ENCODE measurements around the gene HOXD13. TPM values are rescaled to one million over a fixed set of nuclear protein-coding genes. Genes with fewer than 3 reads are reported as not detected.

HOXD13 gene
- total RNA-seq, 3 donors from 2014 or later: not detected

DNA sequence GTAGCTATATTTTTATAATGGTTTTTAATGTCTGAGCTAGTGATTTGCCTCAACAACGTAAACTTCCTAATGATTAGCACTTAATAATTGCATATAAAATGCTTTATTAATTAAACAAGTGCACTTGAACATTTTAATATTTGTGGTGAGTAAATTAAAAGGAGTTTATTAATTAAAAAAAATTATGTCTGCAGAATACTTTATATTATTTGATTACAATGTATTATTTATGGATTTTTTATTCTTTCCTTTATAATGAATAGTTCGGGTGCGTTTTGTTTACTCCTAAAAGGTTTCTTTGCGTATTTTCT is 39.3 kb downstream of the HOXD13 start:
- peak overlapping the region; percentile 74 for H3K4me3 Mint-ChIP-seq
- H3K27me3 Mint-ChIP-seq (ENCODE audit: low read depth): peaks cover 81% of the 10 kb centered on the region
- peaks cover 2% of the 10 kb centered on the region for H3K36me3 Mint-ChIP-seq (ENCODE audit: insufficient read depth)
- peaks cover 32% of the 10 kb centered on the region for H3K4me1 Mint-ChIP-seq (ENCODE audit: low read depth)
- peaks cover 4% of the 10 kb centered on the region for H3K9me3 Mint-ChIP-seq
- DNase-seq (no peak), ATAC-seq (no peak)

DNA sequence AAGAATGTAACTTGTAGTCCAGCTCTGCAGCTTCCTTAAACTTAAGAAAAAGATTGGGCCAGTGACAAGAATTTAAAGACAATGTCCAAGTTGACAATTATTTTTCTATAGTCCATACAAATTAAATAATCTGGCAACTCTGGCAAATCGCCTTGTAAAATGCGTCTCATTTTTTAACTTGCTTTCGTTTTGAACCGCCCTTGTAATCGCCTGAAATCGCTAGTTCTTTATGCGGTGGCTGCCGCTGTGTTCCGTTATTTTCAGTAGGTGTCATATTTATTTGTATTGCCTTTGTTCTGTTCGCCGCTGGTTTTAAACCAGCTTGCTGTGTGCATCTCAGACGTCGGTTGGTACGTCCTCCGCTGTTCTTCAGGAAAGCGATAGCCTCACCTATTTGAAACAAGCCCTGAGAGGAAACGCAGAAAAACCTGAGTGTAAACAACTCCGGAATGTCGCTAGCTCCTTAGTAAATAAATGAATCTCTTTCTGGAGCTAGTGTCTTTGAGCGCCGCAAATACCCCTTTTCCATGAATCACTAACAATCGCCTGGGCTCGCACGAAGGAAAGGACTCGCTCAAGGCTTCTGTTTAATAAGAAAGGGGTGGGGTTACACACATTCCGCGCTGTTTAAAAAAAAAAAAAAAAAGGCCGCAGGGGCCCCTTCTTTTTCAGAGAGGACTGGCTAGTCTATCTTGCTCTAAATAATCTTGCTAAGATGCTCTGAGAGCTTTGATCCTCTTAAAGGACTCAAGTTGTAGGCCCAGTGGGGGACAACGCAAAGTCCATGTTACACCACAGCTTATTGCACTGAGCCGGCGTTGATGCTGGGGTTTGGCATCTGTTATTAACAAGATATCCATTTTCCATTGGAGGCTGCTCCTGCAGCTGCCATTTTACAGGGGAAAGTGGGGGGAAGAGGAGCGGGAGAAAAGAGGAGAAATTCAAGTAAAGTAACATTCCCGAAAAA is 40.0 kb downstream of the HOXD13 start:
- no peak for ATAC-seq

DNA sequence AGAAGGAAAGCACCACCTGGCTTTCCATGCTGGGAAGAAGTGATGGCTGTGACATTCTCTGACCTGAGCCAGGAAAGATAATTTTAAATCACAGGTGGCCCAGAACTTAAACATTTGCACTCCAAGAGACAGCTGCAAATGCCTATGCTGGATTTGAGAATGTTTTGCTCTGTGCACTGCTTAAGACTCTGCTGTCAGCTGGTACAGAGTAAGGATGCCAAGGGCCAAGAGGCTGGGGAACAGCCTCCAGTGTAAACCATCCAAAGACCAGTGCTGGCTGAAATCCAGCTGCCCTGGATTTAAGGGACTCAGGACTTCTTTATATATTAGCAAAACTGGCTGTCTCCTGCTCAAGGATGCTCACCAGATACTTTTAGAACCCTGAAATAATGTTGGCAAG is 40.9 kb downstream of the HOXD13 start:
- H3K4me3 Mint-ChIP-seq: no peak overlapping the region
- ATAC-seq (no peak), DNase-seq (no peak)
- peaks cover 24% of the 10 kb centered on the region for H3K4me1 Mint-ChIP-seq (ENCODE audit: low read depth)
- H3K27me3 Mint-ChIP-seq (ENCODE audit: low read depth): peaks cover 82% of the 10 kb centered on the region
- peaks cover 4% of the 10 kb centered on the region for H3K9me3 Mint-ChIP-seq
- H3K36me3 Mint-ChIP-seq (ENCODE audit: insufficient read depth): peaks cover 2% of the 10 kb centered on the region

More for the DNA sequence above, 40.0 kb downstream of the HOXD13 start:
- Mint-ChIP-seq H3K36me3 (ENCODE audit: insufficient read depth) (peaks cover 2% of the 10 kb centered on the region), H3K4me3 (peak overlapping the region; percentile 74), H3K27me3 (ENCODE audit: low read depth) (peaks cover 82% of the 10 kb centered on the region), H3K4me1 (ENCODE audit: low read depth) (peaks cover 32% of the 10 kb centered on the region), H3K9me3 (peaks cover 4% of the 10 kb centered on the region)
- no peak for DNase-seq

DNA sequence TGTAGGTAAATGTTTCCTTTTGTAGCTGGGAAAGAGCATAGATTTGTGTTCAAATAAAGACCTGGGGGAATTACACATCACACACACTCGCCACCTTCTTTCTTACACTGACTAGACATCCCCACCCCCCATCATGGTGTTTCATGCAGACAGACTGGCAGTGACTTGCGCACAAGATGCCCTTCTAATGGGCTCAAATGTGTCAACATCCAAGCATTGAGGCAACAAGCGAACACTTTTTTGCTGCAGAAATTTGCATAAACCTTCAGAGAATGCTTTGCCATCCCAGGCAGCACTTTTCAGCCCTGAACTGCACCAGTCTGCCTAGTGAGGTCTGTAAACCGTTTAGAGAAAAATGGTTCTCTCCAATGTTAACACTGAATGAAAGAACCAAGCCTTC is 41.5 kb downstream of the HOXD13 start:
- no peak overlapping the region for H3K4me3 Mint-ChIP-seq
- no peak for ATAC-seq
- peaks cover 5% of the 10 kb centered on the region for H3K9me3 Mint-ChIP-seq
- H3K36me3 Mint-ChIP-seq (ENCODE audit: insufficient read depth): peaks cover 2% of the 10 kb centered on the region
- peaks cover 21% of the 10 kb centered on the region for H3K4me1 Mint-ChIP-seq (ENCODE audit: low read depth)
- DNase-seq: no peak
- H3K27me3 Mint-ChIP-seq (ENCODE audit: low read depth): peaks cover 82% of the 10 kb centered on the region

DNA sequence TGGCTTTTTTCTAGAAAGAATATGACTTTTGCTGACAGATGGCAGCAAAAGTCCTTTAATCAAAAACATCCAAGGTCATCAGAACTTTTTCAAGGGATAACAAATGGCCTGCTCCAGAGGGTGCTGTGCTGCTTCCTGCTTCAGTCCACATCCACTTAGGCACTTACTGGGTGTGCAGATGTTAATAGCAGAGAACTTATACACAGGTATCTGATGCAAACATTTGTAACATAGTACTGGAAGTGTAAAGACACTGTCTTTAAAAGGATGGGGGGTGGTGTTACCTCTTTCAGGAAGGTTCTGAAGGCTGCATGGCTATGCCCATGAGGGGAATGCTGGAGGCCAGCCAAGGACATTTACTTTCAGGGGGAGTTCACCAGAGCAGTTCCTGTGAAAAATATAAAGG is 42.5 kb downstream of the HOXD13 start:
- H3K4me1 Mint-ChIP-seq (ENCODE audit: low read depth): peaks cover 22% of the 10 kb centered on the region
- peaks cover 2% of the 10 kb centered on the region for H3K36me3 Mint-ChIP-seq (ENCODE audit: insufficient read depth)
- no peak for DNase-seq
- no peak for ATAC-seq
- no peak overlapping the region for H3K4me3 Mint-ChIP-seq
- peaks cover 88% of the 10 kb centered on the region for H3K27me3 Mint-ChIP-seq (ENCODE audit: low read depth)
- peaks cover 8% of the 10 kb centered on the region for H3K9me3 Mint-ChIP-seq

DNA sequence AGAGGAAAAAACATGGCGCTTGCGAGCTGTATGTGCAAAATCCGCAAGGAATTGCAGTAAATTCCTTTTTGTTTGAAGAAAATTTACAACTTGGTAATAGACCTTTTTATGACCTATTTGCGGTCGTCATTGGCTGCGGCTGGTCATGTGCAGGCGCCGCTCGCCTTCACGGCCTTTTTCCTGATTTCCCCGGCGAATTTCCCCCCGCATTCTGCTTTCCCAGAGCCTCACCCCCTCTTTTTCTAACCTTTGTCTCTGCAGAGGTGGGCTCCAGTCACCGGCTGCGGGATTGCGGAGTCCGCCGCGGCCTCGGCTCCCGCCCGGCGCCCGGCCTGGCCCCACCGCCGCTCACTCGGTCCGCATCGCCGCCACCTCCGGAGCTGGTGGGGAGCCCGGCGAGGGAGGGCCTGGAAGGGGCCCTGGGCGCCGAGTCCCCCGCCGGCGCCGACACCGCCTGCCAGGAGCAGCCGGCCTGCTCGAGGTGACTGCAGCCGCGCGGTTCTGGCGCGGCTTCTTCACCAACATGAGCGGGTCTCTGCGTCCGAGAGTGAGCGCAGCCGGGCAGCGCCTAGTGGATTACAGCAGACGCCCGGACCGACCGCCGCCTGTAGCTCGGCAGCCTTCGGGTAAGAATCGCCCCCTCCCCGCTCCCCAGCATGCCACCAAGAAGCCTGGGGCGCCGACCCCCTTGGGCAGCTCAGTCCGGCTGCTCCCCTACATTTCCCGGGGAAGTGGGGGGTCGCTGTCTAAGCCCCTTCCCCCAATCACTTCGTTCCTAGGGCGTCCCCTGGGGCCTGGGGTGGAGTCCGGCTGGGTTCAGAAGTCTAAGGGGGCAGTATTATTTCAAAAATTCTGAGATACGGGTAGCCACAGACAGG is 44.1 kb downstream of the HOXD13 start:
- Mint-ChIP-seq H3K27me3 (ENCODE audit: low read depth) (peaks cover 91% of the 10 kb centered on the region), H3K9me3 (peaks cover 4% of the 10 kb centered on the region), H3K36me3 (ENCODE audit: insufficient read depth) (peaks cover 2% of the 10 kb centered on the region), H3K4me1 (ENCODE audit: low read depth) (peaks cover 24% of the 10 kb centered on the region), H3K4me3 (no peak overlapping the region)
- no peak for DNase-seq
- ATAC-seq: no peak

DNA sequence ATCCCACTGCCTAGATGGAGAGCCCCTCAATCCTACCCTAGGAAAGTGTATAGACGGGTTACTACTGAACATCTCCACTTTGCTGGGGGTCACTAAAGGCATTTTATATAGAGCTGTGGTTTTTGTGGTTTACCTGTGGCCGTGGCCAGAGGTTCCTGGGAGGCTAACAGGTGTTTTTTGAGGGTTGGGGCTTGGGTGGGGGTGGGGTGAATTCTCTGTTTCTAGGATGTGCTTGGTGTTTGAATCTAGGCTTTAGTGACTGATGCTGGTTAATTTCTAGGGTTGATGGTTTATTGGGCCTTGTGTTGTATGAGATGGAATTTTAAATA is 44.7 kb downstream of the HOXD13 start:
- Mint-ChIP-seq H3K4me3 (no peak overlapping the region), H3K4me1 (ENCODE audit: low read depth) (peaks cover 21% of the 10 kb centered on the region), H3K27me3 (ENCODE audit: low read depth) (peaks cover 92% of the 10 kb centered on the region), H3K36me3 (ENCODE audit: insufficient read depth) (peaks cover 2% of the 10 kb centered on the region), H3K9me3 (peaks cover 4% of the 10 kb centered on the region)
- no peak for DNase-seq
- no peak for ATAC-seq

DNA sequence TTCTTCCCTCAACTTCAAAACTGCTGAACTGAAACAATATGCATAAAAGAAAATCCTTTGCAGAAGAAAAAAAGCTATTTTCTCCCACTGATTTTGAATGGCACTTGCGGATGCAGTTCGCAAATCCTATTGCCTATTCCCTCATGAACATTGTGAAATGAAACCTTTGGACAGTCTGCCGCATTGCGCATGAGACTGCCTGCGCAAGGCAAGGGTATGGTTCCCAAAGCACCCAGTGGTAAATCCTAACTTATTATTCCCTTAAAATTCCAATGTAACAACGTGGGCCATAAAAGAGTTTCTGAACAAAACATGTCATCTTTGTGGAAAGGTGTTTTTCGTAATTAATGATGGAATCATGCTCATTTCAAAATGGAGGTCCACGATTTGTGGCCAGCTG is 45.4 kb downstream of the HOXD13 start:
- peaks cover 92% of the 10 kb centered on the region for H3K27me3 Mint-ChIP-seq (ENCODE audit: low read depth)
- no peak for ATAC-seq
- H3K4me1 Mint-ChIP-seq (ENCODE audit: low read depth): peaks cover 18% of the 10 kb centered on the region
- DNase-seq: no peak
- peaks cover 4% of the 10 kb centered on the region for H3K9me3 Mint-ChIP-seq
- peaks cover 2% of the 10 kb centered on the region for H3K36me3 Mint-ChIP-seq (ENCODE audit: insufficient read depth)
- no peak overlapping the region for H3K4me3 Mint-ChIP-seq

DNA sequence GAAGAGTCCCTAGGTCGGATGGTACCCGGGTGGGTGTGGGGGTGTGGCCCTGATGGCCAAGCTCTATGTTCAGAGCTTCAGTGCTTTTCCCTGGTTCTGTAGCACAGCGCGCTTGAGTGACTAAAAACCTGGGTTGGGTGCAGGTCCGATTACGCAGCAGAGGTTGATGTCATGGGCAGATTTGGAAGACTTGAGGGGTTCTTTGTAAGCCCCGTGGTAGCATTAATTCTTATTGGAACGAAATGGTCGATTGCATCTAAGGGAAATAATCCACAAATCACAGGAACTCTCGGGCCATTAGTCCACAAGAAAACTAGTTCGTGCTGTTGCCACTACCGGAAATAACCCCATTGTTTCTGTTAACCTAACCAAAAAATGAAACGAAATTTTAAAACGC is 46.0 kb downstream of the HOXD13 start:
- Mint-ChIP-seq H3K36me3 (ENCODE audit: insufficient read depth) (peaks cover 2% of the 10 kb centered on the region), H3K4me1 (ENCODE audit: low read depth) (peaks cover 18% of the 10 kb centered on the region), H3K4me3 (no peak overlapping the region), H3K27me3 (ENCODE audit: low read depth) (peaks cover 92% of the 10 kb centered on the region), H3K9me3 (peaks cover 4% of the 10 kb centered on the region)
- DNase-seq (no peak), ATAC-seq (no peak)

DNA sequence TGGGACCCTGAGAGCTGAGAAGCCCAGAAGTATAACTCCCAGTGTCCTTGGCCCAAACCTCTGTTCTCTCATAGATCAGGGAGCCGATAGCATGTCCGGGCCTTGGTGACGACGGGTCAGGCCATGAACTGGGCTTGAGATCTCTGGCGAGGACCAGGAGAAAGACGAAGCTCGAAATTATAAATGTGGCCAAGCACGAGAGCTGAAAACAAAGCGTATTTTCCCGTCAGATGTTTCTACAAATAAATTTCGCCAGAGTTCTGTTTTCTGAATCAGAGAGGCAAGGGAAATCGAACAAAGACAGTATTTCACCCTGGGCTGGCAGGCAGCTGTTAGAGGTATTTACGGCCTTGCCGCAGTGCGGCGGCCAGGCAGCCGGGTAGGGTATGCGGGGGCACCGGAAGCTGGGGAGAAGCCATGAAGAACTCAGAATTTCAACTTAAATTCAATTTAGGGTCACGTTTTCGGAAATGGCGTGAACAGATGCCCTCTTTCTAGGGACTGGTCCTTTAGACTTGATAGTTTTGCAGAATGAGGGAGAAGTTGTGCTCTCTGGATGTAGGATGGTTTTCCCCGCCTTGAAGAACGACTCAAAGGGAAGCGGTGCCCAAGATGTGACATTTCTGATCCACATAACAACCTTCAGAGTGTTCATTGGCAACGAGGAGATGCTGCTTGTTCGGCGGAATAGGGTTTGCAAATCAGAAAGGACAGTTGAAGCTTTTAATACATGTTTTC is 46.6 kb downstream of the HOXD13 start:
- ATAC-seq (no peak), DNase-seq (no peak)
- Mint-ChIP-seq H3K9me3 (peaks cover 4% of the 10 kb centered on the region), H3K36me3 (ENCODE audit: insufficient read depth) (peaks cover 2% of the 10 kb centered on the region), H3K4me3 (no peak overlapping the region), H3K27me3 (ENCODE audit: low read depth) (peaks cover 92% of the 10 kb centered on the region), H3K4me1 (ENCODE audit: low read depth) (peaks cover 18% of the 10 kb centered on the region)

DNA sequence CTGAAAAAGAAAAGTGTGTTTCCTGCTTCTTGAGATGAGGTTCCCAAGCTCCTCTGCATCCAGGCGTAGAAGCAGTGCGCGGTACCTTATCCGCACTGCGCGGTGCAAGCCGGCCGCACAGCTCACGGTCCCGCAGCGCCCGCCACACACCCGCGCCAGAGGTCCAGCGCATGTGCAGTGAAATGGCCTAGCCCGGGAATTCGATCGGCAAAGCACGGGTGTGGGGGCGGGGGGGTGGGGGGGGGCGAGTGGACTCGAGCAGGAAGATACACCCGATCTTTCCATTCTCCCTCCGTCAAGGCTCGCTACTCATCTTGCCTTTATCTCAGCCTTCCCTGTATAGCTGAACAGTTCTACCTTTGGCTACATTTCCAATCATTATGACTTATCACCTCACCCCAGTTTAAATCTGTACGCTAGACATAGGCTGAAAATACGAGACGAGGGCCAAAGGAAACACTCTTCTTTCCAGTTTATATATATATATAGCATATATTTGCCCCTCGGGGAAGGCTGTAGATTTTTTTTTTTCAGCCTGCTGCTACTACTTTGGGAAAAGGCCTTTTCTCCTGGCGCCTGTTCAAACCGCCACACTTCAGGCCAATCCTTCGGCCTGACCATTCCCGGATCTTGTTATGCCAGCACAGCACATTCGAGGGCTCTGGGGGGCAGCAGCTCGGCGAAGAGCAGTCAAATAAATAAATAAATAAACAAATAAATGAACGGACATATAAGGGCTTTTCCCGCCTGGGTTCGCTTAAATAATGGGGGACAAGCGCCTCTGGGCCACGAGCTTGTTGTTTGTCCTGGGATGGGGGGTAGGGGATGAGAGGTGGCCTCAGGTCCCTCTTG is 47.4 kb downstream of the HOXD13 start:
- no peak for DNase-seq
- Mint-ChIP-seq H3K9me3 (peaks cover 4% of the 10 kb centered on the region), H3K27me3 (ENCODE audit: low read depth) (peaks cover 89% of the 10 kb centered on the region), H3K4me1 (ENCODE audit: low read depth) (peaks cover 18% of the 10 kb centered on the region), H3K4me3 (no peak overlapping the region), H3K36me3 (ENCODE audit: insufficient read depth) (peaks cover 2% of the 10 kb centered on the region)
- no peak for ATAC-seq

DNA sequence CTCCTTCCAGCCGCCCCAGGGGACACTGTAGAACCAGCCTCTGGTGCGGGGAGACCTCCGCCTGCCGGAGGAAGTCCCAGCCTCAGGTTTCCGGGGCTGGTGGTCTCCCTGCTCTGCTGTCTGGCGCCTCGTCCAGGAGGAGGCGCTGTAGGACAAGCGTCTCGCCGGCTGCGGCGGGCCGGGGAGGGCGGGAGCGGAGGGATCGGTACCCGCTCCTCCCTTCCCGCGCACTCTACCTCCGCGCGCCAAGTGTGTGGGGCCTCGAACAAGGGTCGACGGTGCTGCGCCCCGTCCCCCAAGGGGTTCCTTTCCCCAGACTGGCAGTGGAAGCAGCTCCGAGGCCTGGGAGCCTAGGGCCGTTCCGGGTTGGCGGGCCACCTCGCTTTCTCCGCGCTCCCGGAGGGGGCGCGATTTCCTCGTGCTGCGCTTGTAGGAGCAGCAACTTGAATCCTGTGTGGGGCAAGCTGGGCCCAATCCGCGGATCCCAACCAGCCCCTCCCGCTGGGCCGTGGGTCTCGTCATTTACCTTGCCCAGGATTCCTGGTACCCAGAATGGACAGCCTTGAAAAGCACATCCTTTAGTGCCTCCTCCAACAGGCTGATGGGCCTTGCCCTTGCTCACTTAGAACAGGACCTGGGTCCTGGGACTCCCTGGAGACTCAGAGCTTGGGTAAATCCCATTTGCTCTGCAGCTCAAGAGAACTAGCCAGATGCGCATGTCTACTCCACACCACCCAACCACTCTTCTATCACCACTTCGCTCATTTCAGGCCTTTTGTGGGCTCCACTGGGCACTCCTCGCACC is 48.2 kb downstream of the HOXD13 start:
- no peaks in the 10 kb centered on the region for H3K36me3 Mint-ChIP-seq (ENCODE audit: insufficient read depth)
- ATAC-seq: peak; percentile 89 to 94
- H3K4me3 Mint-ChIP-seq: no peak overlapping the region
- peaks cover 89% of the 10 kb centered on the region for H3K27me3 Mint-ChIP-seq (ENCODE audit: low read depth)
- peaks cover 13% of the 10 kb centered on the region for H3K4me1 Mint-ChIP-seq (ENCODE audit: low read depth)
- DNase-seq: peak; percentile 57
- peaks cover 4% of the 10 kb centered on the region for H3K9me3 Mint-ChIP-seq

DNA sequence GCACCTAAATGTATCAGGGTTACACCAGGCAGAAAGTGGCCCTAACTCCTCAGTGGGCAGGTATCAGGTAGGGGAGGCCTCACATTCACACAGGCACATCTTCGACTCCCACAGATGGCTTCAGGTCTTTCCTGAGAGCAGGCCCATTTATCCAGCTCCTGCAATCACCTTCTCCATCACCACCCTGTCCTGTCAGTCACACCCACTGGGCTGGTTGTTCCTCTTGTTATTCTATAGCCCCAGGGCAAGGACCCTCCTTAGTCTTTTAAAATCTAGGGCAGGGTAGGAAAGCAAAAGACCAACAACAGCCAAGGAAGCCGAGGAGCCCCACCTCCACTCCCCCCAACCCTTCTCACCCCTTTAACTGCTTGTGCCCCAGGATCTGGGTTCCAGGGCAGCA is 49.8 kb downstream of the HOXD13 start:
- no peak for DNase-seq
- Mint-ChIP-seq H3K4me3 (no peak overlapping the region), H3K9me3 (peaks cover 4% of the 10 kb centered on the region), H3K4me1 (ENCODE audit: low read depth) (peaks cover 12% of the 10 kb centered on the region), H3K27me3 (ENCODE audit: low read depth) (peaks cover 93% of the 10 kb centered on the region), H3K36me3 (ENCODE audit: insufficient read depth) (no peaks in the 10 kb centered on the region)
- no peak for ATAC-seq

Measured in activated T-cell treated with anti-CD3 and anti-CD28 coated beads, Interleukin-2, amount 50 U/mL, for 4 hours (primary cell).